ENCODE results near the gene EPHB2.

The EPHB2 gene

DNA sequence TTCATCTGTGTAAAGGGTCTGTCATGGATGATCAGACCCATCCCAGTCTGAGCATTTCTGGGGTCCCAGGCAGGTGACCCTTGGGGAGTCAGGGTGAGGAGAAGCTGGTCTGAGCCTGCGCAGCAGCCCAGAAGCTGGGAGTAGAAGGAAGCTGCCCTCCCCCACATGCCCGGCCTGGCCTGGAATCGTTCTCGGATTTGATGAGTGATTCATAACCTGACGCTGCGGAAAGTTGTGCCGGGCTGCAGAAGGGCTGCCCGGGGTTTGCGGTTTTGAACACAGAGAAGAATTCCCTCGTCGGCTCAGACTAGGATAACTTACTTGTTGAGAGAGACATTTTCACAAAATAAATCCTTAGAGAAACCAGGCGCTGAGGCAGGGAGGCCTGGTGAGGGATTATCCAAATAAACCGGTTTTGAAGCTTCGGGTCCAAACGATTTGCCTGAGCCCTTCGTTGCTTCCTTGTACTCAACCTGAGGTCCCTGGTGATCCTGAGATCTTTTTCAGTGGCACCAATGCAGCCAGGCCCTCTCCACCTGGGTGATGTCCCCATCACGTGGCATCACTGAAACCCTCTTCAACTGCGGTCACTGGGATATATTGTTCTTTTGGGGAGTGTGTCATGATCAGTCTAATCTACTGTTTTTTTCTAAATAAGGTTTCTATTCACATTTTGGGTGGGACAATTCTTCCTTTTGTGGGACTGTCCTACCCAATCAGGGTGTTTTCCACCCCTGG is 29.2 kb downstream of the EPHB2 start:
- Histone ChIP-seq H3K4me1 (ENCODE audit: control insufficient read depth, insufficient read depth, low read length) (peaks cover 6% of the 10 kb centered on the region; the same call in 1 of the 2 replicates), H3K9ac (ENCODE audit: low read length) (no peak overlapping the region), H3K27ac (ENCODE audit: low read depth, low read length) (no peak overlapping the region), H3K9me3 (ENCODE audit: control insufficient read depth, insufficient read depth, low read depth, low read length) (no peaks in the 10 kb centered on the region), H3K27me3 (ENCODE audit: control insufficient read depth, insufficient read depth, low read length) (no peaks in the 10 kb centered on the region), H3K4me3 (ENCODE audit: low read depth, low read length) (no peak overlapping the region), H3K36me3 (ENCODE audit: control insufficient read depth, insufficient read depth, low read length) (no peaks in the 10 kb centered on the region)

DNA sequence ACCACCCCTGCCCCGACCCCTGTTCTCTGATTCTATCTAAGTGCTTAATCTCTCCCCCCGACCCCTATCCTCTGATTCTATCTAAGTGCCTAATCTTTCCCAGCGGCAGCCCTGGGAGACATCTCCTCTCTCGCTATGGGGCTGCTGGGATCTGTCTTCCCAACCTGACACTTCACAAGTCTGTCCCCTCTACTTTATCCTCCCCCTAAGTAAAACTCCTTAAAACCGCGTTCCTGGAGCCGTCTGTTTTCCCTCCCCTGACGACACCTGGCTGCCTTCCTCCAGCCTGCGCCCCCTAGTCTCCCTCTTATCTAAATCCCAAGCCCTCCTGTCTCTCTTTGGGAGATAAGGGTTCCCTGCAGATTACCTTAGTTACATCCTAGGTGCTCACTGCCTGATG is 30.5 kb downstream of the EPHB2 start:
- peak overlapping the region; percentile 17 for H3K9ac ChIP-seq (ENCODE audit: low read length)
- H3K9me3 ChIP-seq (ENCODE audit: control insufficient read depth, insufficient read depth, low read depth, low read length): no peaks in the 10 kb centered on the region
- no peak overlapping the region for H3K4me3 ChIP-seq (ENCODE audit: low read depth, low read length)
- no peaks in the 10 kb centered on the region for H3K27me3 ChIP-seq (ENCODE audit: control insufficient read depth, insufficient read depth, low read length)
- no peaks in the 10 kb centered on the region for H3K36me3 ChIP-seq (ENCODE audit: control insufficient read depth, insufficient read depth, low read length)
- H3K27ac ChIP-seq (ENCODE audit: low read depth, low read length): no peak overlapping the region
- peaks cover 8% of the 10 kb centered on the region; the same call in 1 of the 2 replicates for H3K4me1 ChIP-seq (ENCODE audit: control insufficient read depth, insufficient read depth, low read length)

DNA sequence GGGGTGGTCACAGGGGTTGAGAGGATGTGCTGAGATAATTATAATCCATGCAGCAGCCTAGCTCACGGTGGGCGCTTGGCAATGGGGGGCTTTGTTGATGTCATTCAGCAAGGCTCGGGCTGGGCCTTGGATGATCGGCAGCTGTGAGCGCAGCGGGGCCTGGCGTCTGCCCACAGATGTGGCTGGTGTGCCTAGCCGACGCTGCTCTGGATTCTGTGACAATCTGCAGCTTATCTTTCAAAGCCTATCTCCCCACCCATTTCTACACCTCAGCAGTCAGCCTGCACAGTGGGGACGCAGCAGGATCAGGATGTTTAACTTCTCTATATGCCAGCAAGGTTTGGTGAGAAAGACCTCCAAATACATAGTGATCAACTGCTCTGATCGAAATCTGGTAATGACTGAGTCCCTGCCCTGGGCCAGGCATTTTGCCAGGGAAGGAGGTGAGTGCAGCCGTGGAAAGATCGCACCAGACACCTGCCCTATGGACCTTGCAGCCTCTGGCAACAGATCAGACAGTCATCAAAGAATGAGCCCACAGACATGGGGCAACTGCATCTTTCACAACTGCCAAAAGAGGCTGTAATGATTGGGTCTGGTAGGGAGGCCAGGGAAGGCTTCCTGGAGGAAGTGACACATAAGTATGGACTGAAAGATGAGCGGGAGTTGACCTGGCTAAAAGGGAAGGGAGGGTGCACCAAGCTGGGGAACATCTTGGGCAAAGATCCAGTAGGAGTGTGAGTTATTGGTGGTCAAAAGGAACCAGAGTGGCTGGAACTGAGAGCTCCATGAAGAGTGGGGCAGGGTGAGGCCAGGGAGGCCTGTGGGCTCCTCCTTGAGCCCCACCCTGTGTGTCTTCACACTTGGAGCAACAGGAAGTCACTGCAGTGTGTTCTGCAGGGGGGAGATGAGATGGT is 35.3 kb downstream of the EPHB2 start:
- Histone ChIP-seq H3K27me3 (ENCODE audit: control insufficient read depth, insufficient read depth, low read length) (no peaks in the 10 kb centered on the region), H3K9ac (ENCODE audit: low read length) (no peak overlapping the region), H3K9me3 (ENCODE audit: control insufficient read depth, insufficient read depth, low read depth, low read length) (no peaks in the 10 kb centered on the region), H3K36me3 (ENCODE audit: control insufficient read depth, insufficient read depth, low read length) (no peaks in the 10 kb centered on the region), H3K4me1 (ENCODE audit: control insufficient read depth, insufficient read depth, low read length) (peaks cover 11% of the 10 kb centered on the region; the same call in 1 of the 2 replicates), H3K27ac (ENCODE audit: low read depth, low read length) (no peak overlapping the region), H3K4me3 (ENCODE audit: low read depth, low read length) (no peak overlapping the region)

DNA sequence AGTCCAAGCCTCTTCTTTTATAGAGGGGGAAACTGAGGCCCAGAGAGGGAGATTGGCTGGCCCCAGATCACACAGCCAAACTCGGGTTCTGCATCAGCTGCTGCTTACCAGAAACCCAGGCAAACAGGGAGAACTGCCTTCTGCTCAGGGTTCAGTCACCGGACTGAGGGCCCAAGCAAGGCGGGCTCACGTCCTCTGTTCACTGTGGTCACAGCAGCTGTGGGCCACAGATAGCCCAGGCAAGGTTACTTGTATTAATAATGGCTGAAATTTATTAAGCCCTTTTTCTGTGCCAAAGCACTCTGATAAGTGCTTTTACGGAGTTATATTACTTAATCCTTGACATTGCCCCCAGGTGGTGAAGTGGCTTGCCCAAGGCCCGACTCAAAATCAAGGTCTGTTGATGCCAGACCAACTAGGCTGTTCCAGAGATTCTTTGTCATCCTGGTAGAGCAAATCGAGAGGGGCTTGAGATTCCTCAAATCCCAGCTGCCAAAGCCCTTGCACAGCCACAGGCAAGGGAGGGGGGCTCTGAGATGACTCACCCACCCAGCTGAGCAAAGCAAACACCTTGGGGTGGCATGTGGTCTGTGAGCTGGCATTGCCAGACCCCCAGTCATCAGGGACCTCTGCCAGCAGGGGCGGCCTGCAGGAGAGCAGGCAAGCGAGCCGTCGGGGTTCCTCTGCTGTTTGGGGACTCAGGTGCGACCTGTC is 36.5 kb downstream of the EPHB2 start:
- peaks cover 17% of the 10 kb centered on the region; the same call in 1 of the 2 replicates for H3K4me1 ChIP-seq (ENCODE audit: control insufficient read depth, insufficient read depth, low read length)
- no peaks in the 10 kb centered on the region for H3K36me3 ChIP-seq (ENCODE audit: control insufficient read depth, insufficient read depth, low read length)
- no peak overlapping the region for H3K27ac ChIP-seq (ENCODE audit: low read depth, low read length)
- H3K9ac ChIP-seq (ENCODE audit: low read length): no peak overlapping the region
- no peaks in the 10 kb centered on the region for H3K9me3 ChIP-seq (ENCODE audit: control insufficient read depth, insufficient read depth, low read depth, low read length)
- H3K27me3 ChIP-seq (ENCODE audit: control insufficient read depth, insufficient read depth, low read length): no peaks in the 10 kb centered on the region
- no peak overlapping the region for H3K4me3 ChIP-seq (ENCODE audit: low read depth, low read length)

DNA sequence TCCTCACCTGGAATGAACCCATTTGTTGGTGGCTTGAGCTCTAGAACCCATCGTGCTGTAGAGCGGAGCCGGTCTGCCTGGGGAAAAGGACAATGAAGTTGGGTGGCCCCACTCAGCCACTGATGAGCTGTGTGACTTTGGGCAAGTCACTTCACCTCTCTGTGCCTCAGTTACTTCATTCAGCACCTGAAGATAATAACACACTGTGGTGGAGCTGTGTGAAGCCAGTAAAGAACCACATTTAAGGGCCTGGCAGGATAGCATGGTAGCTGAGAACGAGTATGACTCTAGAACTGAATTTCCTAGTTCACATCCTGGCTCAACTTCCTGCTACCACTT is 37.1 kb downstream of the EPHB2 start:
- peaks cover 17% of the 10 kb centered on the region; the same call in 1 of the 2 replicates for H3K4me1 ChIP-seq (ENCODE audit: control insufficient read depth, insufficient read depth, low read length)
- H3K9me3 ChIP-seq (ENCODE audit: control insufficient read depth, insufficient read depth, low read depth, low read length): no peaks in the 10 kb centered on the region
- no peaks in the 10 kb centered on the region for H3K36me3 ChIP-seq (ENCODE audit: control insufficient read depth, insufficient read depth, low read length)
- no peak overlapping the region for H3K27ac ChIP-seq (ENCODE audit: low read depth, low read length)
- no peak overlapping the region for H3K4me3 ChIP-seq (ENCODE audit: low read depth, low read length)
- no peaks in the 10 kb centered on the region for H3K27me3 ChIP-seq (ENCODE audit: control insufficient read depth, insufficient read depth, low read length)
- H3K9ac ChIP-seq (ENCODE audit: low read length): no peak overlapping the region

DNA sequence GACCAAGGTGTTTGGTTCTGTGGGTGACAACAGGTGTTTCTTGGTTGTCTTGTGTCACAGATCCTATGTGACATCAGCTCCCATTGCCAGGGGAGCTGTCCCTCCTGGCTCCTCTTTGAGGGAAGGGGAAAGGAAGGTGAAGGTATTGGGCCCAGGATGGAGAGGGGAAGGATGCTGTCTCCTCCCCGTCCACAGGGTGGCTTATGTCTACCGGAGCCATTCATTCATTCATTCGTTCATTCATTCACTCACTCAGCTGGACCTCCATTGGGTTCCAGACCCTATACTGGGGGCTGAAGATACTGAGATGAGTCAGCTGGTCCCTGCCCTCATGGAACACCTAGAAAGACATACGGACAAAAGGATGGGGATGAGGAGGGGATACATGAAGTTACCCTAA is 38.9 kb downstream of the EPHB2 start:
- no peaks in the 10 kb centered on the region for H3K36me3 ChIP-seq (ENCODE audit: control insufficient read depth, insufficient read depth, low read length)
- no peak overlapping the region for H3K27ac ChIP-seq (ENCODE audit: low read depth, low read length)
- peaks cover 21% of the 10 kb centered on the region; the same call in 1 of the 2 replicates for H3K4me1 ChIP-seq (ENCODE audit: control insufficient read depth, insufficient read depth, low read length)
- no peak overlapping the region for H3K4me3 ChIP-seq (ENCODE audit: low read depth, low read length)
- no peaks in the 10 kb centered on the region for H3K9me3 ChIP-seq (ENCODE audit: control insufficient read depth, insufficient read depth, low read depth, low read length)
- H3K27me3 ChIP-seq (ENCODE audit: control insufficient read depth, insufficient read depth, low read length): no peaks in the 10 kb centered on the region
- H3K9ac ChIP-seq (ENCODE audit: low read length): no peak overlapping the region

DNA sequence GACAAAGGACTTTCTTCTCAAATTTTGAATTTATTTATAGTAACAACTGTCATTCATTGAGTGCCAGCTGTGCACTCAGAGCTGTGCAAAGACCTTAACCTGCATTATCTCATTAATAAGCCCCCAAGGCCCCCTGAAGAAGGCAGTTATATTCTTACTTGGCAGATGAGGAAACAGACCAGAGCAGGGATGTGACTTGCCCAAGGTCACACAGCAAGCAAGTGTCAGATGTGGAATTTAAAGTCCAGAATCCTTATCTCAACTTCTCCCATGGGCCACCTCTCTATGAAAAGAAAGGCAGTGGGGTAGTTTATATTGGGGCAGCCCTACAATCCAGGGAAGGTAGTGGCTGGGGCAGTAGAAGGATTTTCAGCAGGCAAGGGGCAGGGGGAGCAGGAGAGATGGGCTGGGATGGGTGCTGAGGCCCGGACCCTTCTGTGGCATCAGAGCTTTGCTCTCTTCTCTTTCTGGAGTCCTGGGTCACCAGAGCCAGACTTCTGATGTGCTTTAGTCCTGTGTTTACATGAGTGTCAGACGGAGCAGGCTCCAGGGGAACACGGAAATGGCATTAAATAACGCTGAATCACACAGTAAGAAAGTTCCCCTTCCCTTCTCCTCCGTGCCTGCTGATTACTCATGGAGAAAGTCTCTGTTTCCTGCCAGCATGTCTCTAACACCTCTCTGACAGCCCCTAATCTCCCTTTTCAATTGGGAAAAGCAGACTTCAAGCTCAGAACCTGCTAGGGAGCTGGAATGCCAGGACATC is 39.5 kb downstream of the EPHB2 start:
- Histone ChIP-seq H3K27me3 (ENCODE audit: control insufficient read depth, insufficient read depth, low read length) (no peaks in the 10 kb centered on the region), H3K4me1 (ENCODE audit: control insufficient read depth, insufficient read depth, low read length) (peaks cover 21% of the 10 kb centered on the region; the same call in 1 of the 2 replicates), H3K9me3 (ENCODE audit: control insufficient read depth, insufficient read depth, low read depth, low read length) (no peaks in the 10 kb centered on the region), H3K36me3 (ENCODE audit: control insufficient read depth, insufficient read depth, low read length) (no peaks in the 10 kb centered on the region), H3K4me3 (ENCODE audit: low read depth, low read length) (no peak overlapping the region), H3K27ac (ENCODE audit: low read depth, low read length) (no peak overlapping the region), H3K9ac (ENCODE audit: low read length) (no peak overlapping the region)

DNA sequence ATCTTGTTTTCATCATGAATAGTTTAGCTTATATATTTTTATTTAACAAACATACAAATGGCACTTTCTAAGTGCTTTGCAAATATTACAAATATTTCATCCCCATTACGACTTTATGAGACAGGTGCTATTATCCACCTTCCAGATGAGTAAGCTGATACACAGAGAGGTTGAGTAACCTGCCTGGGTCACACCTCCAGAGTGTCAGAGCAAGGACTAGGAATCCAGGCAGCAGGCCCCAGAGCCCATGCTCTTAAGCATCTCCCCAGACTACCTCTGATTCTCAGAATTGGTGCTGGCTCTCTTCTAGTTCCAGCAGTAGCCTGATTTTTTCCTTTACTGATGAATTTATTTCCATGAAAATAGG is 40.0 kb downstream of the EPHB2 start:
- peaks cover 21% of the 10 kb centered on the region; the same call in 1 of the 2 replicates for H3K4me1 ChIP-seq (ENCODE audit: control insufficient read depth, insufficient read depth, low read length)
- no peak overlapping the region for H3K9ac ChIP-seq (ENCODE audit: low read length)
- no peak overlapping the region for H3K27ac ChIP-seq (ENCODE audit: low read depth, low read length)
- no peak overlapping the region for H3K4me3 ChIP-seq (ENCODE audit: low read depth, low read length)
- H3K9me3 ChIP-seq (ENCODE audit: control insufficient read depth, insufficient read depth, low read depth, low read length): no peaks in the 10 kb centered on the region
- no peaks in the 10 kb centered on the region for H3K27me3 ChIP-seq (ENCODE audit: control insufficient read depth, insufficient read depth, low read length)
- H3K36me3 ChIP-seq (ENCODE audit: control insufficient read depth, insufficient read depth, low read length): no peaks in the 10 kb centered on the region

DNA sequence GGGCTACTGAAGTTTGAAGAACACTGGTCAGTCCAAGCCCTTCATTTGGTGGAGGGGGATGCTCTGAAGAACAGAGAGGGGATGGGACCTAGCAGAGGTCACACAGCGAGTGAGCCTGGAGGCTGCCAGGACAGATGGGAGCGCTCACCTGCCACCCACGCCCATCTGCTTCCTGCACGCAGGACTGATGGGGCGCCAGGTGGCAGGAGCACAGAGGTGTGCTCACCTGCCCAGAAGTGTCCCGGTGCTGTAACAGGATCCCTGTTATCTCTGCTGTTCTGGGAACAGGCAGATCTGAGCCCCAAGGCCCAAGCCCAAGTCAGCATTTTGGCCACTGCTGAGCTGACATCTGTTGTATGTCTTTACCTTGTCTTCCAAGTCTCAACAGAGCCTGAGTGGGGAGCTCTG is 40.5 kb downstream of the EPHB2 start:
- Histone ChIP-seq H3K4me3 (ENCODE audit: low read depth, low read length) (no peak overlapping the region), H3K9ac (ENCODE audit: low read length) (no peak overlapping the region), H3K27ac (ENCODE audit: low read depth, low read length) (no peak overlapping the region)

DNA sequence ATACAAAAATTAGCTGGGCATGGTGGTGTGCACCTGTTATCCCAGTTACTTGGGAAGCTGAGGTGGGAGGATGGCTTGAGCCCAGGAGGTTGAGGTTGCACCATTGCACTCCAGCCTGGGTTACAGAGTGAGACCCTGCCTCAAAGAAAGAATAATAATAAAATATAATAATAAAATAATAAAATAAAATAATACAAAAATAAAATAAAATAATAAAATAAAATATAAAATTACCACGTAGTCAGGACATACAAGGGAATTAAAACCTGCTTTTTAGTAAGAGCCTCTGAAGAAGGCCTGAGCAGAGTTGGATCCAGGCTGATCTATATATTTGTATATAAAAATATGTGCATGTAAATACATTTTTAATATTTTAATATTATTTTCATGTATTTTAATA is 41.7 kb downstream of the EPHB2 start:
- Histone ChIP-seq H3K9me3 (ENCODE audit: control insufficient read depth, insufficient read depth, low read depth, low read length) (no peaks in the 10 kb centered on the region), H3K4me1 (ENCODE audit: control insufficient read depth, insufficient read depth, low read length) (peaks cover 15% of the 10 kb centered on the region; the same call in 1 of the 2 replicates), H3K9ac (ENCODE audit: low read length) (no peak overlapping the region), H3K36me3 (ENCODE audit: control insufficient read depth, insufficient read depth, low read length) (no peaks in the 10 kb centered on the region), H3K27ac (ENCODE audit: low read depth, low read length) (no peak overlapping the region), H3K4me3 (ENCODE audit: low read depth, low read length) (no peak overlapping the region), H3K27me3 (ENCODE audit: control insufficient read depth, insufficient read depth, low read length) (no peaks in the 10 kb centered on the region)

More for the DNA sequence above, 40.5 kb downstream of the EPHB2 start:
- Histone ChIP-seq H3K4me1 (ENCODE audit: control insufficient read depth, insufficient read depth, low read length) (peaks cover 19% of the 10 kb centered on the region; the same call in 1 of the 2 replicates), H3K9me3 (ENCODE audit: control insufficient read depth, insufficient read depth, low read depth, low read length) (no peaks in the 10 kb centered on the region), H3K27me3 (ENCODE audit: control insufficient read depth, insufficient read depth, low read length) (no peaks in the 10 kb centered on the region), H3K36me3 (ENCODE audit: control insufficient read depth, insufficient read depth, low read length) (no peaks in the 10 kb centered on the region)
